ENCODE data around the gene PCDH8. TPM values are rescaled to one million over a fixed set of nuclear protein-coding genes. Genes with fewer than 3 reads are reported as not detected.

Gene PCDH8
- polyA plus RNA-seq, 1 of the 3 experiments (the other 2 are of a cell fraction): not detected

DNA sequence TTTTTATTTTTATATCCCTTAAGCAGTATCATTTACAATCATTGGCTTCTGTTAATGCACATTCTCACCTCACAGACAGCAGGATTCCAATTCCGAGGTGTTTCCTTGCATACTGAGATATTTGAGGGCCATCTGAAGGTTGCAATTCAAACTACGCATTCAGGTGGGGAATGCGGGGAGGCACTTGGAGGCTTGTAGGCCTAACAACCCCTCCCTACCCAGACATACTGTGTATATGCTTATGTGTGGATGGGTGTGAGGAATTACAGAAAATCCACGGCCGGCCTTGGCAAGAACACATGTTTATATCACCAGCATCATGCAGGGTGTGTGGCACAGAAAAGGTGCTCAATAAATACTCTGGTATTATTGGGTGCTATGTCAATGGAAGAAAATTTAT is 43.3 kb upstream of the PCDH8 start:
- no peaks in the 10 kb centered on the region for H3K9me3 ChIP-seq
- no peak overlapping the region for H2AFZ ChIP-seq (ENCODE audit: low read depth)
- TF ChIP-seq, protein P1, sequence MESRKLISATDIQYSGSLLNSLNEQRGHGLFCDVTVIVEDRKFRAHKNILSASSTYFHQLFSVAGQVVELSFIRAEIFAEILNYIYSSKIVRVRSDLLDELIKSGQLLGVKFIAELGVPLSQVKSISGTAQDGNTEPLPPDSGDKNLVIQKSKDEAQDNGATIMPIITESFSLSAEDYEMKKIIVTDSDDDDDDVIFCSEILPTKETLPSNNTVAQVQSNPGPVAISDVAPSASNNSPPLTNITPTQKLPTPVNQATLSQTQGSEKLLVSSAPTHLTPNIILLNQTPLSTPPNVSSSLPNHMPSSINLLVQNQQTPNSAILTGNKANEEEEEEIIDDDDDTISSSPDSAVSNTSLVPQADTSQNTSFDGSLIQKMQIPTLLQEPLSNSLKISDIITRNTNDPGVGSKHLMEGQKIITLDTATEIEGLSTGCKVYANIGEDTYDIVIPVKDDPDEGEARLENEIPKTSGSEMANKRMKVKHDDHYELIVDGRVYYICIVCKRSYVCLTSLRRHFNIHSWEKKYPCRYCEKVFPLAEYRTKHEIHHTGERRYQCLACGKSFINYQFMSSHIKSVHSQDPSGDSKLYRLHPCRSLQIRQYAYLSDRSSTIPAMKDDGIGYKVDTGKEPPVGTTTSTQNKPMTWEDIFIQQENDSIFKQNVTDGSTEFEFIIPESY (IDR thresholded peaks at IDR 0.05; ENCODE audit: borderline replicate concordance, low read depth): no peak
- no peak for TF ChIP-seq JUND (IDR thresholded peaks at IDR 0.05)
- TF ChIP-seq POLR2AphosphoS5 (IDR thresholded peaks at IDR 0.05; ENCODE audit: low read depth, low read length): no peak
- no peak for TF ChIP-seq MEF2A (IDR thresholded peaks at IDR 0.05; ENCODE audit: borderline replicate concordance, low read depth)
- TF ChIP-seq, protein P2, sequence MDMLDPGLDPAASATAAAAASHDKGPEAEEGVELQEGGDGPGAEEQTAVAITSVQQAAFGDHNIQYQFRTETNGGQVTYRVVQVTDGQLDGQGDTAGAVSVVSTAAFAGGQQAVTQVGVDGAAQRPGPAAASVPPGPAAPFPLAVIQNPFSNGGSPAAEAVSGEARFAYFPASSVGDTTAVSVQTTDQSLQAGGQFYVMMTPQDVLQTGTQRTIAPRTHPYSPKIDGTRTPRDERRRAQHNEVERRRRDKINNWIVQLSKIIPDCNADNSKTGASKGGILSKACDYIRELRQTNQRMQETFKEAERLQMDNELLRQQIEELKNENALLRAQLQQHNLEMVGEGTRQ (IDR thresholded peaks at IDR 0.05; ENCODE audit: borderline replicate concordance, low read depth, low read length): no peak
- no peak for TF ChIP-seq GABPA (IDR thresholded peaks at IDR 0.05; ENCODE audit: low read depth)
- TF ChIP-seq TEAD4 (IDR thresholded peaks at IDR 0.05; ENCODE audit: borderline replicate concordance, insufficient read depth): no peak
- ChIA-PET POLR2A (no interaction called here), CTCF (interaction anchor here (1.2 to 2.1 kb wide), 2 partner anchors 15 to 260 kb away, joined by 3 to 6 read pairs; no protein-coding TSS in a partner anchor)
- no peaks in the 10 kb centered on the region for H4K20me1 ChIP-seq (ENCODE audit: insufficient read depth)
- no peaks in the 10 kb centered on the region for H3K79me2 ChIP-seq (ENCODE audit: insufficient read depth)
- no peaks in the 10 kb centered on the region for H3K27me3 ChIP-seq (ENCODE audit: insufficient read depth)
- 45% methylated on average over 5 of the region's 5 CpGs for WGBS (ENCODE audit: low lambda C conversion rate)
- no peaks in the 10 kb centered on the region for H3K4me1 ChIP-seq (ENCODE audit: control insufficient read depth in 1 of 2, insufficient read depth in 2 of 2, low read depth in 1 of 2, low read length in 1 of 2)
- H3K27ac ChIP-seq (ENCODE audit: low read depth in 2 of 2, low read length in 1 of 2): no peak overlapping the region
- H3F3A ChIP-seq (replicated peaks; ENCODE audit: insufficient read depth): no peaks in the 10 kb centered on the region
- no peak overlapping the region for H3K4me3 ChIP-seq (ENCODE audit: low read depth in 2 of 2, low read length in 1 of 2)
- H3K9me2 ChIP-seq: no peaks in the 10 kb centered on the region
- H3K4me2 ChIP-seq: no peak overlapping the region
- H3K36me3 ChIP-seq (replicated peaks in 1 of 2; ENCODE audit: control insufficient read depth in 1 of 2, insufficient read depth in 2 of 2, low read length in 1 of 2): no peaks in the 10 kb centered on the region
- DNase-seq: no peak
- H3K9ac ChIP-seq: no peak overlapping the region

DNA sequence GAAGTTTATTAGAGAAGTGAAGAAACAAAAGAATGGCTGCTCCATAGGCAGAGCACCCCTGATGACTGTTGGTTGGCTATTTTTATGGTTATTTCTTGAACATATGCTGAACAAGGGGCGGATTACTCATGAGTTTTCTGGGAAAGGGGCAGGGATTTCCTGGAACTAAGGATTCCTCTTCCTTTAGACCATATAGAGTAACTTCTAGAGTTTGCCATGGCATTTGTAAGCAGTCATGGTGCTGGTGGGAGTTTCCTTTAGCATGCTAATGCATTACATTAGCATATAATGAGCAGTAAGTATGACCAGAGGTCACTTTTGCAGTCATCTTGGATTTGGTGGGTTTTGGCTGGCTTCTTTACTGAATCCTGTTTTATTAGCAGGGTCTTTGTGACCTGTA is 38.7 kb upstream of the PCDH8 start:
- H2AFZ ChIP-seq (ENCODE audit: low read depth): no peak overlapping the region
- H3F3A ChIP-seq (replicated peaks; ENCODE audit: insufficient read depth): no peaks in the 10 kb centered on the region
- WGBS (ENCODE audit: low lambda C conversion rate): 17% methylated on average over 1 of the region's 1 CpG
- no peaks in the 10 kb centered on the region for H3K36me3 ChIP-seq (replicated peaks in 1 of 2; ENCODE audit: control insufficient read depth in 1 of 2, insufficient read depth in 2 of 2, low read length in 1 of 2)
- no peaks in the 10 kb centered on the region for H4K20me1 ChIP-seq (ENCODE audit: insufficient read depth)
- no peak overlapping the region for H3K27ac ChIP-seq (ENCODE audit: low read depth in 2 of 2, low read length in 1 of 2)
- POLR2A ChIA-PET: no interaction called here
- no peaks in the 10 kb centered on the region for H3K27me3 ChIP-seq (ENCODE audit: insufficient read depth)
- no peaks in the 10 kb centered on the region for H3K9me2 ChIP-seq
- no peak overlapping the region for H3K9ac ChIP-seq
- H3K4me3 ChIP-seq (ENCODE audit: low read depth in 2 of 2, low read length in 1 of 2): no peak overlapping the region
- H3K4me2 ChIP-seq: no peak overlapping the region
- no peak for DNase-seq
- H3K4me1 ChIP-seq (ENCODE audit: control insufficient read depth in 1 of 2, insufficient read depth in 2 of 2, low read depth in 1 of 2, low read length in 1 of 2): no peaks in the 10 kb centered on the region
- H3K9me3 ChIP-seq: no peaks in the 10 kb centered on the region
- no peak for TF ChIP-seq GABPA (IDR thresholded peaks at IDR 0.05; ENCODE audit: low read depth)
- no peak for TF ChIP-seq JUND (IDR thresholded peaks at IDR 0.05)
- no peak for TF ChIP-seq EZH2phosphoT487 (IDR thresholded peaks at IDR 0.05; ENCODE audit: borderline replicate concordance, low read depth)
- no peaks in the 10 kb centered on the region for H3K79me2 ChIP-seq (ENCODE audit: insufficient read depth)
- CTCF ChIA-PET: interaction anchor here (1.2 kb wide), 1 partner anchor 38 kb away, joined by 4 read pairs; no protein-coding TSS in a partner anchor

DNA sequence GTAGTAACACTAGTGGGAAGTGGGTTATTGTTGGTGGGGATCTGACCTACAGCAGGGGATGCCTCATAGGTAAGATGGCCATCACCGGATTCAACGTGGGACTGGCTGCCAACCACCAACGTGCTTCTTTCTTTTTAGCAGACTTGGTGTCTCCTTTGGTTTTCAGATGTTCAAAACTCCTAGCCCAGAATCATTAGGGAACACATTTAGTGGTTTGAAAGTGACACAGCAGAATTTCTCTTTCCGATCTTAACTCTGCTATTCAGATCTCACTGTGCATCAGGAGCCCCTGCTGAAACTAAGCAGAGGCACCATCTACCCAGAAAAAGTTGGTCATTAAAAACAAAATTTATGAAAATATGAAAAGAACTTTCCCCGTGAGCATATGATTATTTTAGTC is 36.7 kb upstream of the PCDH8 start:
- ChIA-PET CTCF (no interaction called here), POLR2A (no interaction called here)
- Histone ChIP-seq H3K79me2 (ENCODE audit: insufficient read depth) (no peaks in the 10 kb centered on the region), H4K20me1 (ENCODE audit: insufficient read depth) (no peaks in the 10 kb centered on the region), H3K4me1 (ENCODE audit: control insufficient read depth in 1 of 2, insufficient read depth in 2 of 2, low read depth in 1 of 2, low read length in 1 of 2) (no peaks in the 10 kb centered on the region), H3F3A (replicated peaks; ENCODE audit: insufficient read depth) (no peaks in the 10 kb centered on the region), H3K4me2 (no peak overlapping the region), H3K36me3 (replicated peaks in 1 of 2; ENCODE audit: control insufficient read depth in 1 of 2, insufficient read depth in 2 of 2, low read length in 1 of 2) (no peaks in the 10 kb centered on the region), H3K4me3 (ENCODE audit: low read depth in 2 of 2, low read length in 1 of 2) (no peak overlapping the region), H3K9me2 (no peaks in the 10 kb centered on the region), H2AFZ (ENCODE audit: low read depth) (no peak overlapping the region), H3K9ac (no peak overlapping the region), H3K27me3 (ENCODE audit: insufficient read depth) (no peaks in the 10 kb centered on the region), H3K9me3 (no peaks in the 10 kb centered on the region), H3K27ac (ENCODE audit: low read depth in 2 of 2, low read length in 1 of 2) (no peak overlapping the region)
- no peak for DNase-seq
- 26% methylated on average over 4 of the region's 5 CpGs for WGBS (ENCODE audit: low lambda C conversion rate)
- TF ChIP-seq, protein P3, sequence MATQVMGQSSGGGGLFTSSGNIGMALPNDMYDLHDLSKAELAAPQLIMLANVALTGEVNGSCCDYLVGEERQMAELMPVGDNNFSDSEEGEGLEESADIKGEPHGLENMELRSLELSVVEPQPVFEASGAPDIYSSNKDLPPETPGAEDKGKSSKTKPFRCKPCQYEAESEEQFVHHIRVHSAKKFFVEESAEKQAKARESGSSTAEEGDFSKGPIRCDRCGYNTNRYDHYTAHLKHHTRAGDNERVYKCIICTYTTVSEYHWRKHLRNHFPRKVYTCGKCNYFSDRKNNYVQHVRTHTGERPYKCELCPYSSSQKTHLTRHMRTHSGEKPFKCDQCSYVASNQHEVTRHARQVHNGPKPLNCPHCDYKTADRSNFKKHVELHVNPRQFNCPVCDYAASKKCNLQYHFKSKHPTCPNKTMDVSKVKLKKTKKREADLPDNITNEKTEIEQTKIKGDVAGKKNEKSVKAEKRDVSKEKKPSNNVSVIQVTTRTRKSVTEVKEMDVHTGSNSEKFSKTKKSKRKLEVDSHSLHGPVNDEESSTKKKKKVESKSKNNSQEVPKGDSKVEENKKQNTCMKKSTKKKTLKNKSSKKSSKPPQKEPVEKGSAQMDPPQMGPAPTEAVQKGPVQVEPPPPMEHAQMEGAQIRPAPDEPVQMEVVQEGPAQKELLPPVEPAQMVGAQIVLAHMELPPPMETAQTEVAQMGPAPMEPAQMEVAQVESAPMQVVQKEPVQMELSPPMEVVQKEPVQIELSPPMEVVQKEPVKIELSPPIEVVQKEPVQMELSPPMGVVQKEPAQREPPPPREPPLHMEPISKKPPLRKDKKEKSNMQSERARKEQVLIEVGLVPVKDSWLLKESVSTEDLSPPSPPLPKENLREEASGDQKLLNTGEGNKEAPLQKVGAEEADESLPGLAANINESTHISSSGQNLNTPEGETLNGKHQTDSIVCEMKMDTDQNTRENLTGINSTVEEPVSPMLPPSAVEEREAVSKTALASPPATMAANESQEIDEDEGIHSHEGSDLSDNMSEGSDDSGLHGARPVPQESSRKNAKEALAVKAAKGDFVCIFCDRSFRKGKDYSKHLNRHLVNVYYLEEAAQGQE (IDR thresholded peaks at IDR 0.05; ENCODE audit: low read depth, low read length): no peak
- TF ChIP-seq, protein P4, sequence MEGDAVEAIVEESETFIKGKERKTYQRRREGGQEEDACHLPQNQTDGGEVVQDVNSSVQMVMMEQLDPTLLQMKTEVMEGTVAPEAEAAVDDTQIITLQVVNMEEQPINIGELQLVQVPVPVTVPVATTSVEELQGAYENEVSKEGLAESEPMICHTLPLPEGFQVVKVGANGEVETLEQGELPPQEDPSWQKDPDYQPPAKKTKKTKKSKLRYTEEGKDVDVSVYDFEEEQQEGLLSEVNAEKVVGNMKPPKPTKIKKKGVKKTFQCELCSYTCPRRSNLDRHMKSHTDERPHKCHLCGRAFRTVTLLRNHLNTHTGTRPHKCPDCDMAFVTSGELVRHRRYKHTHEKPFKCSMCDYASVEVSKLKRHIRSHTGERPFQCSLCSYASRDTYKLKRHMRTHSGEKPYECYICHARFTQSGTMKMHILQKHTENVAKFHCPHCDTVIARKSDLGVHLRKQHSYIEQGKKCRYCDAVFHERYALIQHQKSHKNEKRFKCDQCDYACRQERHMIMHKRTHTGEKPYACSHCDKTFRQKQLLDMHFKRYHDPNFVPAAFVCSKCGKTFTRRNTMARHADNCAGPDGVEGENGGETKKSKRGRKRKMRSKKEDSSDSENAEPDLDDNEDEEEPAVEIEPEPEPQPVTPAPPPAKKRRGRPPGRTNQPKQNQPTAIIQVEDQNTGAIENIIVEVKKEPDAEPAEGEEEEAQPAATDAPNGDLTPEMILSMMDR (IDR thresholded peaks at IDR 0.05): no peak
- TF ChIP-seq GABPA (IDR thresholded peaks at IDR 0.05; ENCODE audit: low read depth) (no peak), EP300 (IDR thresholded peaks at IDR 0.05; ENCODE audit: borderline replicate concordance in 1 of 2, low read depth in 1 of 2, low read length in 1 of 2) (no peak), MXI1 (IDR thresholded peaks at IDR 0.05; ENCODE audit: low read depth, low read length) (no peak)

Data from SK-N-SH (cell line).